Smooth muscle cell of the brain vasculature (primary cell): ENCODE data around the gene CDH13.

Experiments used
- DNase-seq: peaks from one replicate; pipeline ENCODE4 v3.0.0-alpha.2; 2012; ENCODE audit warnings: low read depth, low spot score

Gene CDH13

GRCh38 chr16:83797013-83797412 is 1170.2 kb downstream of the CDH13 start:
- no peak for DNase-seq

- no peak for DNase-seq
Measured at GRCh38 chr16:83799336-83799735, 1172.6 kb downstream of the CDH13 start.

DNA sequence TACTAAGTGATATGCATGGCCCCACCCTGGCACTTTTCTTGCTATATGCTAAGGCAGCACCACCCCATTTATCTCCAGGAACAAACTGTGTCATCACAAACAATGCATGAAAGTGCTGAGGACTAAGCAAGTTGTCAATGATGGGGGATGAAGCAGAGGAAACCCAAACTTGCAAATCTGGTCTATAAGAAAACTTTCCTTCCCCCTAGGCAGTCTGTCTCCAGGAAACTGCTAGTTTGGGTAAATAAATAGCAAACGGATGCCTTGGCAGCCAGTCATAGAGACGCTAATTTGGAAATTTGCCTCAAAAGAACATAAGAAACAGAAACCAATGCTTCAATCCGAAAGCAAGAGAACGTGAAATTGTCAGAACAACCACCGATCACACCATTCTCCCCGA is 1175.4 kb downstream of the CDH13 start:
- no peak for DNase-seq

- no peak for DNase-seq
Measured at GRCh38 chr16:83802554-83803205, 1175.9 kb downstream of the CDH13 start.

- no peak for DNase-seq
Measured at GRCh38 chr16:83803811-83804210, 1177.0 kb downstream of the CDH13 start.

GRCh38 chr16:83804366-83804765 is 1177.6 kb downstream of the CDH13 start:
- no peak for DNase-seq

GRCh38 chr16:83806036-83806435 is 1179.3 kb downstream of the CDH13 start:
- no peak for DNase-seq

DNA sequence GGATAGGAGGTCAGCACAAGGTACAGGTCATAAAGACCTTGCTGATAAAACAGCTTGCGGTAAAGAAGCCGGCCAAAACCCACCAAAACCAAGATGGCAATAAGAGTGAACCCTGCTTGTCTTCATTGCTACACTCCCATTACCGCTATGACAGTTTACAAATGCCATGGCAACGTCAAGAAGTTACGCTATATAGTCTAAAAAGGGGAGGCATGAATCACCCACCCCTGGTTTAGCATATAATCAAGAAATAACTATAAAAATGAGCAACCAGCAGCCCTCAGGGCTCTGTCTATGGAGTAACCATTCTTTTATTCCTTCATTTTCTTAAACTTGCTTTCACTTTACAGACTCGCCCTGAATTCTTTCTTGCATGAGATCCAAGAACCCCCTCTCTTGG is 1180.0 kb downstream of the CDH13 start:
- no peak for DNase-seq

GRCh38 chr16:83807327-83807709 is 1180.5 kb downstream of the CDH13 start:
- DNase-seq: no peak

DNA sequence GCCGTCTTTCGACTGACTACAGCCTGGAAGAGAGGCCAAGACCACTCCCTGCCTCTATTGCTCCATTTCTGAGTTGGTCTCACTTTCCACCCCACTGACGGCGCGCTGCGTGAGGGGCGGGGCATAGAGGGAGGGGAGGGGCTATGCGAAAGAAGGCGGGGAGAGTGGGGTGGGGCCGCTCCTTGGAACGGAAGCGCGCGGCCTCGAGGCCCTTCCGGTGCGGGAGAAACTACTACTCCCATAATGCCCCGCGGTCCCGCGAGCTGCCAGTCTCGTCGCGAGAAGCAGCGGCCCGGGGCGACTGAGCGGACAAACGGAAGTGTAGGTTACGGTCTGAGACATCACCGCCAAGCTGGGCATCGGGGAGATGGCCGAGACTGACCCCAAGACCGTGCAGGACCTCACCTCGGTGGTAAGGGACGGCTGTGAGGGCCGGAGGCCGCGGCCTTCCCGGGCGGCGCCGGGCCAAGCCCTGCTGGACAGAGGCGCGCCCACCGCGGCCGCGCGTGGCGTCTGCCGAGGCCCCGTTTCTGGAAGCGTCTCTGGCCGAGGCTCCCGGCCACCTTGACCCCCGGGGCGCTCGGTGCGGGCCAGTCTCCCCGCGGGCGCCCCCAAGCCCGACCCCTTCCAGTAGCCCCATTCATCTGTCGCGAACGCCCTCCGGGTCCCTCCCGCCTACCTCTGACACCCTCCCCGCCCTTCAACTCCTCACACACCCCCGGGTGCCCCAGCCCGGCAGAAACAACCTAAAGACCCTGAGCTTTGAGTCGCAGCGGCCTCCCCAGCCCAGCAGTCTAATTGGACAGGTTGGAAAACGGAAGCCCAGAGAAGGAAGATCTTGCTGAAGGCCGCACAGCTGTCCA is 1181.2 kb downstream of the CDH13 start, which contains the start of gene HSBP1:
TSS of gene HSBP1 (plus strand) at position 269 of the 863 bp plus-strand sequence. CDS start at position 368, 99 bp downstream.
- DNase-seq: peak; percentile 71

GRCh38 chr16:83808573-83809014 is 1181.8 kb downstream of the CDH13 start:
- DNase-seq: no peak

- no peak for DNase-seq
Measured at GRCh38 chr16:83809092-83809491, 1182.3 kb downstream of the CDH13 start.

- DNase-seq: no peak
Measured at GRCh38 chr16:83810901-83811300, 1184.1 kb downstream of the CDH13 start.

DNA sequence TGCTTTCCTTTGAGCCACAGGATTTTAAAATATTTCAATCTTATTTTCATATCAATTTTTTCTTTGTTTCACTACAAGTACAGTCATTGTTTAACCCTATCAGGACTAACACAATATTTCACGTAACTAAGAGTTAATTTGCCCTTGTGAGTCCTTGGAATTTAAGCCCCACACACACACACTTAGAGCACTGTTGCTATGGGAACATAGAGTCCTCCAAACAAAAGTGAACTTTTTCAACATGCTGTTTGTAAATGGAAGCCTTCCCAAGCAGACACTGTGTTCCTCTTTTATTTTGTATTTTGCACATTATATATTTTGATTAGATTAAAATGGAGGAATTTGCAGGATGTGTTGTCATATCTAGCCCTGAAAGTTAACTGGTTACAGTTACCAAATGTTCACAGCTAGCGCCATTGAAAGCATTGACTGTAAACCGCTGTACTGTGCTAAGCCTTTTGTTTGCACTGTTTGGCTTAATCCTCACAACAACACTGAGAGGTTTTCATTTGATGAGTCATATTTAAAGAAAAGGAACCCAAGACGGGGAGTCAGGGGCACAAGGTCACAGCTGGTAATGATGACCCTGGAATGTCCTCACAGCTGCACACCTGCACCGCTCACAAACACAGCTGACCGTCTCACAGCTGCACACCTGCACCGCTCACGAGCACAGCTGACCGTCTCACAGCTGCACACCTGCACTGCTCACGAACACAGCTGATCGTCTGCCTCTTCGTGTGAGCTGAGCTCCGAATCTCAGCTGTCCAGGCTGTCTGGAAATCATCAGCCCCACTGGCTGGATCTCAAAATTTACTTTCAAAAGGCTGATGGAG is 1187.3 kb downstream of the CDH13 start:
- peak; percentile 60 for DNase-seq

DNA sequence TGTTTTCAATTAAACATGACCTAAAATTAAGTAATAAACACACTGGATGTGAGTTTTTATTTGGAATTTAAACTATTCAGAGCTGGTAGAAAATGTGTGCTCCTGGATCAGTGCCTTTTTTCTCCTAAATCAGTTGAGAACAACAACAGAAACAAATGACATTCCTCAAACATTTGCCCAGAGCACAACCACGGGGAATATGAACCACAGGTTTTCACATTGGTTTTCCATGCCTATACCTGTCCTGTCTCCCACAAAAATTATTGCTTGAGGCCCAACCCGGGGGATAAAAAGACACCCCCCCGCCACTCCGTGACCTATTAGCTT is 1187.9 kb downstream of the CDH13 start:
- DNase-seq: no peak

- no peak for DNase-seq
Measured at GRCh38 chr16:83817022-83817421, 1190.3 kb downstream of the CDH13 start.

GRCh38 chr16:83818276-83818675 is 1191.5 kb downstream of the CDH13 start:
- no peak for DNase-seq

GRCh38 chr16:83819361-83819760 is 1192.6 kb downstream of the CDH13 start:
- DNase-seq: no peak

GRCh38 chr16:83826146-83826913 is 1199.6 kb downstream of the CDH13 start:
- DNase-seq: no peak

- DNase-seq: no peak
Measured at GRCh38 chr16:83830091-83830768, 1203.5 kb downstream of the CDH13 start.
